ENCODE measurements around the gene GNAQ.
"Not testable (repeated sequence)": the region's sequence is repeated elsewhere in the genome, so short reads cannot be mapped to it uniquely, and the experiment has no call there.

Gene GNAQ

GRCh38 chr9:77764894-77765780, 266.5 kb downstream of the GNAQ start:
- DNase-seq, result no peak

- no peak for DNase-seq
Observed at GRCh38 chr9:77763566-77763965, 268.0 kb downstream of the GNAQ start.

GRCh38 chr9:77760919-77761318, 270.7 kb downstream of the GNAQ start:
- not testable (repeated sequence) for DNase-seq

GRCh38 chr9:77759391-77759790, 272.2 kb downstream of the GNAQ start:
- no peak for DNase-seq

- no peak for DNase-seq
Observed at GRCh38 chr9:77756449-77756848, 275.2 kb downstream of the GNAQ start.

GRCh38 chr9:77753180-77753579, 278.4 kb downstream of the GNAQ start:
- DNase-seq, result no peak

- DNase-seq, result no peak
Observed at GRCh38 chr9:77752554-77752953, 279.1 kb downstream of the GNAQ start.

GRCh38 chr9:77751341-77752091, 280.1 kb downstream of the GNAQ start:
- peak; percentile 33 for DNase-seq

- DNase-seq, result no peak
Observed at GRCh38 chr9:77750981-77751340, 280.6 kb downstream of the GNAQ start.

GRCh38 chr9:77750284-77750683, 281.3 kb downstream of the GNAQ start:
- DNase-seq, result no peak

- DNase-seq, result no peak
Observed at GRCh38 chr9:77748214-77748772, 283.3 kb downstream of the GNAQ start.

- no peak for DNase-seq
Observed at GRCh38 chr9:77747163-77747562, 284.4 kb downstream of the GNAQ start.

GRCh38 chr9:77744841-77745430, 286.7 kb downstream of the GNAQ start:
- no peak for DNase-seq

- DNase-seq, result no peak
Observed at GRCh38 chr9:77743386-77743785, 288.2 kb downstream of the GNAQ start.

GRCh38 chr9:77738932-77739331, 292.7 kb downstream of the GNAQ start:
- DNase-seq, result no peak

GRCh38 chr9:77735494-77735893, 296.1 kb downstream of the GNAQ start:
- DNase-seq, result no peak

- no peak for DNase-seq
Observed at GRCh38 chr9:77731930-77732329, 299.7 kb downstream of the GNAQ start.

- no peak for DNase-seq
Observed at GRCh38 chr9:77731008-77731698, 300.5 kb downstream of the GNAQ start.

- DNase-seq, result no peak
Observed at GRCh38 chr9:77729177-77729576, 302.4 kb downstream of the GNAQ start.

GRCh38 chr9:77726814-77727213, 304.8 kb downstream of the GNAQ start:
- no peak for DNase-seq

GRCh38 chr9:77726289-77726688, 305.3 kb downstream of the GNAQ start:
- no peak for DNase-seq

- DNase-seq, result no peak
Observed at GRCh38 chr9:77725820-77726219, 305.8 kb downstream of the GNAQ start.
